HepG2 (cell line): ENCODE measurements around the gene ZFP36. TPM values are rescaled to one million over a fixed set of nuclear protein-coding genes. Genes with fewer than 3 reads are reported as not detected.

ENCODE experiments used
- ATAC-seq: fragments of 200-7000 bp; cut with Tn5 transposase; 3 replicates; pipeline ENCODE4 v1.9.1; 2020; ENCODE audit warnings: mild to moderate bottlenecking, moderate library complexity
- BruUV-seq: library from RNA; stranded (reverse); fragments of 400-500 nt; replicated peaks from 2 replicates; lab custom pipeline; 2021; lab: Mats Ljungman, UMichigan
- CTCF ChIA-PET: fragments of 300-600 bp; formaldehyde crosslinking; extraction: SDS; loops from one replicate; lab custom pipeline; 2021; ENCODE audit warnings: low total read pairs, inconsistent platforms, low intra/inter-chr PET ratio; lab: Yijun Ruan, JAX
- POLR2A ChIA-PET: fragments of 350-600 bp; sonication (Branson Sonifier 250); formaldehyde crosslinking; loops from one replicate; lab custom pipeline; 2020; ENCODE audit warnings: antibody characterized with exemption, inconsistent platforms; lab: Yijun Ruan, JAX
- DNase-seq: peaks from one replicate; pipeline ENCODE4 v3.0.0-alpha.2; 2015; ENCODE audit warnings: low spot score
- FAIRE-seq: peaks from 3 replicates; lab custom pipeline; 2011; peaks lifted over from hg19 to GRCh38; lab: Jason Lieb, UNC
- H2AFZ ChIP-seq: one replicate; pipeline ENCODE4 v1.6.1; 2011; ENCODE audit warnings: low read length, inconsistent platforms
- H3K27ac ChIP-seq: fragments of 300-600 bp; 3 replicates; pipeline ENCODE4 v1.8.0; 2011; ENCODE audit warnings: mixed run types, mild to moderate bottlenecking, mixed read lengths, low read length, inconsistent platforms; ENCODE audit not compliant: insufficient read depth; ENCODE audit errors: extremely low read length
- H3K27me3 ChIP-seq, 2 experiments: fragments of 200-600 bp in 1 of 2; 2 replicates in 1 of 2; 3 replicates in 1 of 2; pipeline versions ENCODE4 v1.6.0 to v1.8.0; 2011; ENCODE audit warnings: low read length in 2 of 2, mild to moderate bottlenecking in 2 of 2, moderate library complexity in 2 of 2, inconsistent platforms in 1 of 2; ENCODE audit not compliant: insufficient read depth in 2 of 2, control insufficient read depth in 1 of 2
- H3K36me3 ChIP-seq, 2 experiments: fragments of 200-600 bp in 1 of 2; replicated peaks in 1 of 2; 2 replicates in 1 of 2; 3 replicates in 1 of 2; pipeline versions ENCODE4 v1.5.1 to v1.8.0; 2011; ENCODE audit warnings: low read length in 2 of 2, inconsistent platforms in 1 of 2; ENCODE audit not compliant: insufficient read depth in 2 of 2, control insufficient read depth in 1 of 2
- H3K4me1 ChIP-seq: 2 replicates; pipeline ENCODE4 v1.5.1; 2012; ENCODE audit warnings: low read length, inconsistent platforms; ENCODE audit not compliant: insufficient read depth
- H3K4me2 ChIP-seq: 2 replicates; pipeline ENCODE4 v1.6.0; 2011; ENCODE audit warnings: low read depth, low read length, inconsistent platforms
- H3K4me3 ChIP-seq, 3 experiments: fragments of 200-600 bp in 1 of 3; sonication (generic), shearing (Covaris generic) in 1 of 3; replicated peaks in 1 of 3; 2 replicates each; pipeline ENCODE4 v1.5.1; 2011 to 2016; ENCODE audit warnings: low read length in 3 of 3, inconsistent platforms in 2 of 3, low read depth in 2 of 3, mild to moderate bottlenecking in 2 of 3, control low read depth in 1 of 3, mixed read lengths in 1 of 3; ENCODE audit not compliant: insufficient read depth in 1 of 3
- H3K79me2 ChIP-seq: one replicate; pipeline ENCODE4 v1.6.1; 2011; ENCODE audit warnings: low read length, inconsistent platforms; ENCODE audit not compliant: insufficient read depth
- H3K9ac ChIP-seq: 2 replicates; pipeline ENCODE4 v1.6.0; 2011; ENCODE audit warnings: mild to moderate bottlenecking, low read depth, low read length, inconsistent platforms; ENCODE audit not compliant: insufficient read depth
- H3K9me3 ChIP-seq: 2 replicates; pipeline ENCODE4 v1.5.1; 2012; ENCODE audit warnings: mild to moderate bottlenecking, low read length
- H4K20me1 ChIP-seq: 2 replicates; pipeline ENCODE4 v1.6.0; 2011; ENCODE audit warnings: inconsistent platforms, mild to moderate bottlenecking, low read length, moderate library complexity; ENCODE audit not compliant: insufficient read depth
- AGO2 ChIP-seq: fragments of 200-400 bp; formaldehyde crosslinking; optimal IDR thresholded peaks from 2 replicates; pipeline ENCODE3; 2017; ENCODE audit warnings: mild to moderate bottlenecking, low read depth, low read length, moderate library complexity
- CBFB ChIP-seq: sonication (generic); formaldehyde crosslinking; IDR thresholded peaks from 2 replicates; pipeline ENCODE4 v1.4.0; 2020; ENCODE audit warnings: missing genetic modification reagents
- CBX1 ChIP-seq: IDR thresholded peaks from one replicate; pipeline ENCODE4 v1.6.1; 2016; ENCODE audit warnings: antibody characterized with exemption, low read depth
- POLR2A ChIP-seq, 2 experiments: IDR thresholded peaks; 2 replicates each; pipeline ENCODE4 v1.6.1; 2011; ENCODE audit warnings: low read depth in 2 of 2, low read length in 2 of 2, mild to moderate bottlenecking in 1 of 2, moderate library complexity in 1 of 2; ENCODE audit not compliant: insufficient read depth in 1 of 2
- ZNF468 ChIP-seq: sonication (generic); formaldehyde crosslinking; IDR thresholded peaks from 2 replicates; pipeline ENCODE4 v1.8.0; 2022; ENCODE audit warnings: mild to moderate bottlenecking, moderate library complexity, missing genetic modification reagents
- ZNF550 ChIP-seq: sonication (generic); formaldehyde crosslinking; IDR thresholded peaks from 2 replicates; pipeline ENCODE4 v1.4.0; 2020; ENCODE audit warnings: mild to moderate bottlenecking, missing genetic modification reagents, borderline replicate concordance
- ZNF710 ChIP-seq: sonication (generic); formaldehyde crosslinking; IDR thresholded peaks from 2 replicates; pipeline ENCODE4 v1.5.0; 2020; ENCODE audit warnings: mild to moderate bottlenecking, missing genetic modification reagents, borderline replicate concordance
- ZNF766 ChIP-seq: sonication (generic); formaldehyde crosslinking; IDR thresholded peaks from 2 replicates; pipeline ENCODE4 v1.5.0; 2020; ENCODE audit warnings: missing genetic modification reagents, borderline replicate concordance
- WGBS: methylation state at CpG from one replicate; pipeline ENCODE4 v1.1.6; 2017; ENCODE audit warnings: low lambda C conversion rate; 5-methylcytosine and 5-hydroxymethylcytosine counted together
- in situ Hi-C: cut with HindIII; loops from 2 replicates; pipeline ENCODE4 v1.10.0; 2017; ENCODE audit warnings: low pct_unique_long_range_greater_than_20kb; ENCODE audit not compliant: extremely low pct_ligation_motif_present
- intact Hi-C: fragments of 100-400 bp; cut with micrococcal nuclease; formaldehyde crosslinking; loops from one replicate; pipeline ENCODE4 v1.10.0; 2022; ENCODE audit not compliant: unreplicated experiment
- polyA plus RNA-seq, 8 experiments: library from polyadenylated mRNA; depleted of rRNA in 3 of 8; stranded (reverse) in 7 of 8; unstranded in 1 of 8; fragments of >200 nt; fragmentation: Illumina TruSeq in 4 of 8; extraction: Trizol in 4 of 8; gene quantifications; 2 replicates each; pipeline versions ENCODE4 v1.2.1 to v1.2.3, GENCODE V29; 2011 to 2016; ENCODE audit warnings: low read depth in 4 of 8, missing spikeins in 1 of 8, mixed read lengths in 1 of 8; ENCODE audit not compliant: insufficient read depth in 1 of 8
- total RNA-seq, 5 experiments: library from RNA; depleted of rRNA; stranded (reverse); fragments of >200 nt; fragmentation: Illumina TruSeq; extraction: Trizol; gene quantifications; 2 replicates each; pipeline ENCODE4 v1.2.3, GENCODE V29; 2016; ENCODE audit warnings: low read depth in 1 of 5

The ZFP36 gene
- total and polyA plus RNA-seq, 2 of the 13 experiments (the other 11 are each of a cell fraction or from before 2014, with no cell fraction given): 1.4 to 1.7 TPM

- TF ChIP-seq ZNF766 (no peak), CBX1 (no peak), ZNF468 (no peak), CBFB (no peak), POLR2A (IDR thresholded peaks at IDR 0.05; ENCODE audit: insufficient read depth in 1 of 2, low read depth in 2 of 2, low read length in 2 of 2) (no peak)
Observed at GRCh38 chr19:39382991-39383828, 23.4 kb upstream of the ZFP36 start (continued).

GRCh38 chr19:39384839-39385568 is 21.6 kb upstream of the ZFP36 start:
- no peaks in the 10 kb centered on the region for H3K9me3 ChIP-seq
- no peaks in the 10 kb centered on the region for H4K20me1 ChIP-seq
- DNase-seq (no peak), ATAC-seq (no peak), FAIRE-seq (no peak)
- peaks cover 5% of the 10 kb centered on the region for H3K79me2 ChIP-seq
- H3K4me3 ChIP-seq: no peak overlapping the region
- H3K27me3 ChIP-seq: no peaks in the 10 kb centered on the region
- peaks cover 31 to 78% of the 10 kb centered on the region in 2 experiments for H3K36me3 ChIP-seq
- no peak overlapping the region for H3K9ac ChIP-seq
- ChIA-PET POLR2A (interaction anchor here (1.0 kb wide), 1 partner anchor 51 kb away, joined by 3 read pairs; the partner anchor contains the start of gene RPS16), CTCF (no interaction called here)
- in situ Hi-C loops (no loop called here), intact Hi-C loops (no loop called here)
- no peak overlapping the region for H3K27ac ChIP-seq
- H3K4me2 ChIP-seq: no peak overlapping the region
- H2AFZ ChIP-seq: no peak overlapping the region
- BruUV-seq: no TSS peak
- H3K4me1 ChIP-seq: peaks cover 10% of the 10 kb centered on the region
- TF ChIP-seq AGO2 (peak; percentile 43), ZNF550 (CRISPR knock-in tag) (no peak), ZNF710 (CRISPR knock-in tag) (no peak), POLR2A (IDR thresholded peaks at IDR 0.05; ENCODE audit: insufficient read depth in 1 of 2, low read depth in 2 of 2, low read length in 2 of 2) (peak in 1 of 2 experiments; percentile 54; a peak in 2 of 4 replicates)
- 98% methylated on average over 9 of the region's 9 CpGs for WGBS
